ENCODE measurements around the gene LEMD1. TPM values are rescaled to one million over a fixed set of nuclear protein-coding genes. Genes with fewer than 3 reads are reported as not detected.

LEMD1 gene
- total RNA-seq, 2 donors from 2014 or later = 1.1 TPM; not detected in 1

GRCh38 chr1:205348554-205349487 lies 73.0 kb downstream of the LEMD1 start:
- intact Hi-C loops (cut with DNase I, micrococcal nuclease) = no loop called here
- ATAC-seq (no peak), DNase-seq (no peak)

GRCh38 chr1:205346956-205347574 lies 74.8 kb downstream of the LEMD1 start:
- DNase-seq (no peak), ATAC-seq (no peak)
- intact Hi-C loops (cut with DNase I, micrococcal nuclease) = no loop called here

GRCh38 chr1:205345761-205346160 lies 76.1 kb downstream of the LEMD1 start:
- ATAC-seq = no peak
- intact Hi-C loops (cut with DNase I, micrococcal nuclease) = no loop called here

GRCh38 chr1:205344066-205344928 lies 77.6 kb downstream of the LEMD1 start:
- intact Hi-C loops (cut with DNase I, micrococcal nuclease) = no loop called here
- ATAC-seq (peak; percentile 87), DNase-seq (peak; percentile 38 to 61)

More at GRCh38 chr1:205345761-205346160, 76.1 kb downstream of the LEMD1 start:
- DNase-seq = no peak

GRCh38 chr1:205343431-205344065 lies 78.3 kb downstream of the LEMD1 start:
- DNase-seq = no peak
- ATAC-seq = peak; percentile 27
- intact Hi-C loops (cut with DNase I, micrococcal nuclease) = no loop called here

GRCh38 chr1:205342986-205343385 lies 78.9 kb downstream of the LEMD1 start:
- DNase-seq (no peak), ATAC-seq (no peak)
- intact Hi-C loops (cut with DNase I, micrococcal nuclease) = no loop called here

GRCh38 chr1:205340676-205341075 lies 81.2 kb downstream of the LEMD1 start:
- DNase-seq (no peak), ATAC-seq (no peak)
- intact Hi-C loops (cut with DNase I, micrococcal nuclease) = no loop called here

- ATAC-seq (no peak), DNase-seq (no peak)
- intact Hi-C loops (cut with DNase I, micrococcal nuclease) = no loop called here
Observed at GRCh38 chr1:205339717-205340116, 82.1 kb downstream of the LEMD1 start.

GRCh38 chr1:205339197-205339702 lies 82.6 kb downstream of the LEMD1 start:
- DNase-seq (no peak), ATAC-seq (no peak)
- intact Hi-C loops (cut with DNase I, micrococcal nuclease) = no loop called here

GRCh38 chr1:205338011-205338410 lies 83.8 kb downstream of the LEMD1 start:
- DNase-seq (no peak), ATAC-seq (no peak)
- intact Hi-C loops (cut with DNase I, micrococcal nuclease) = no loop called here

- intact Hi-C loops (cut with DNase I, micrococcal nuclease) = no loop called here
- no peak for DNase-seq
- no peak for ATAC-seq
Observed at GRCh38 chr1:205337481-205337880, 84.4 kb downstream of the LEMD1 start.

- ATAC-seq = peak; percentile 97
- DNase-seq = peak; percentile 80 to 90
- intact Hi-C loops (cut with DNase I, micrococcal nuclease) = no loop called here
Observed at GRCh38 chr1:205335692-205336091, 86.2 kb downstream of the LEMD1 start.

GRCh38 chr1:205332015-205332791 lies 89.7 kb downstream of the LEMD1 start:
- intact Hi-C loops (cut with DNase I, micrococcal nuclease) = no loop called here
- ATAC-seq = no peak
- DNase-seq = no peak

Small RNAs within 50 kb of the gene (microRNA-seq; reads per million reads assigned to microRNA genes)
- gene MIR135B = 35.4 to 61.9 reads per million in 2 donors

Other genes with a start within 250 kb of the LEMD1 start
- 1 to 10 TPM; 4.7 to 7.0 TPM for gene DSTYK, start 210.4 kb downstream of the LEMD1 start, total RNA-seq
- 1 to 10 TPM in 1 of 2 donors, under 1 TPM in 1; 0.27 to 1.2 TPM for gene TMCC2, start 194.1 kb downstream of the LEMD1 start, total RNA-seq
- 10 to 100 TPM; 27.7 to 29.2 TPM for gene NUAK2, start 100.3 kb downstream of the LEMD1 start, total RNA-seq
- gene KLHDC8A, start 65.1 kb downstream of the LEMD1 start, total RNA-seq = under 1 TPM; 0.40 to 0.59 TPM
- gene BLACAT1, start 34.0 kb upstream of the LEMD1 start, total RNA-seq = under 1 TPM; 0.14 to 0.34 TPM
- gene CDK18, start 82.6 kb upstream of the LEMD1 start, total RNA-seq = 10 to 100 TPM; 32.6 to 39.2 TPM
- gene ELK4, start 210.0 kb upstream of the LEMD1 start, total RNA-seq = 10 to 100 TPM; 37.4 to 39.5 TPM

Measured in left colon (tissue), 2 donors.